K562 (cell line): ENCODE measurements around the gene HLA-E. TPM values are rescaled to one million over a fixed set of nuclear protein-coding genes. Genes with fewer than 3 reads are reported as not detected.

Experiments
- GTF2B ChIP-seq: IDR thresholded peaks from 2 replicates; pipeline ENCODE4 v1.6.1; 2011; ENCODE audit not compliant: insufficient read length; ENCODE audit errors: extremely low read depth
- GTF2E2 ChIP-seq: fragments of 200-800 bp; sonication (Bioruptor generic); IDR thresholded peaks from 2 replicates; pipeline ENCODE4 v1.6.1; 2016; ENCODE audit warnings: missing genetic modification characterization, missing compliant biosample characterization
- GTF2F1 ChIP-seq: IDR thresholded peaks from 2 replicates; pipeline ENCODE4 v1.6.1; 2011; ENCODE audit warnings: low read depth, low read length, improper control_type of control experiment
- NCOR1 ChIP-seq: fragments of 450-650 bp; IDR thresholded peaks from 2 replicates; pipeline ENCODE4 v1.6.1; 2016; ENCODE audit warnings: mild to moderate bottlenecking, moderate library complexity
- PCBP2 ChIP-seq: fragments of 200-400 bp; formaldehyde crosslinking; IDR thresholded peaks from 2 replicates; pipeline ENCODE4 v1.6.1; 2018; ENCODE audit warnings: low read length, low read depth, mild to moderate bottlenecking, moderate library complexity; ENCODE audit not compliant: poor library complexity, severe bottlenecking
- PREB ChIP-seq: sonication (generic); formaldehyde crosslinking; IDR thresholded peaks from 2 replicates; pipeline ENCODE4 v1.8.1; 2023; ENCODE audit warnings: mild to moderate bottlenecking, missing genetic modification reagents
- ZNF124 ChIP-seq: sonication (generic); formaldehyde crosslinking; IDR thresholded peaks from 2 replicates; pipeline ENCODE4 v1.8.1; 2022; ENCODE audit warnings: missing genetic modification reagents
- ZNF280A ChIP-seq: fragments of 450-650 bp; IDR thresholded peaks from 2 replicates; pipeline ENCODE4 v1.6.1; 2018; ENCODE audit warnings: mild to moderate bottlenecking, low read depth; ENCODE audit not compliant: partially characterized antibody
- polyA plus RNA-seq, 8 experiments: library from polyadenylated mRNA; depleted of rRNA in 4 of 8; stranded (reverse) in 5 of 8; unstranded in 3 of 8; fragments of >200 nt; fragmentation: Nextera tagmentation in 2 of 8; fragmentation: Illumina TruSeq in 1 of 8; extraction: Ambion mirVana in 2 of 8; extraction: Trizol in 1 of 8; gene quantifications; 2 replicates each; pipeline versions ENCODE4 v1.2.1 to v1.2.3, GENCODE V29; 2011 to 2014; ENCODE audit warnings: inconsistent platforms in 1 of 8, missing spikeins in 1 of 8
- total RNA-seq, 7 experiments: library from RNA; depleted of rRNA in 6 of 7; stranded (reverse); fragments of >200 nt in 6 of 7; fragmentation: Illumina TruSeq in 2 of 7; extraction: Trizol in 2 of 7; gene quantifications; 2 replicates each; pipeline versions ENCODE4 v1.2.1 to v1.2.3, GENCODE V29; 2011 to 2021; ENCODE audit warnings: low replicate concordance in 1 of 7
- TF ChIP-seq, protein P1 (sequence below): fragments of 450-650 bp; IDR thresholded peaks from 2 replicates; pipeline ENCODE4 v1.6.1; 2014; ENCODE audit warnings: low read depth, mild to moderate bottlenecking, moderate library complexity, borderline replicate concordance
- TF ChIP-seq, protein P2 (sequence below): fragments of 250-450 bp; sonication (Bioruptor Pico); IDR thresholded peaks from 2 replicates; pipeline ENCODE4 v1.8.0; 2022; ENCODE audit warnings: inconsistent platforms
- TF ChIP-seq, protein P3 (sequence below): fragments of 250-450 bp; sonication (Bioruptor Pico); IDR thresholded peaks from 2 replicates; pipeline ENCODE4 v1.5.0; 2021; ENCODE audit warnings: mild to moderate bottlenecking, borderline replicate concordance

Gene HLA-E
- total and polyA plus RNA-seq, 9 of the 15 experiments (the other 6 are each of a cell fraction or from before 2014, with no cell fraction given): 3.2 to 39.9 (median 26.8) TPM

- TF ChIP-seq GTF2B (peak; percentile 39), NCOR1 (peak; percentile 74), PCBP2 (no peak), PREB (0 out of 2 replicates have a peak, but pooled peaks have one; percentile 48), GTF2E2 (tag) (peak; percentile 80; the same call in 1 of the 2 replicates), GTF2F1 (no peak), ZNF124 (CRISPR knock-in tag) (no peak), ZNF280A (no peak)
- TF ChIP-seq, protein P1, sequence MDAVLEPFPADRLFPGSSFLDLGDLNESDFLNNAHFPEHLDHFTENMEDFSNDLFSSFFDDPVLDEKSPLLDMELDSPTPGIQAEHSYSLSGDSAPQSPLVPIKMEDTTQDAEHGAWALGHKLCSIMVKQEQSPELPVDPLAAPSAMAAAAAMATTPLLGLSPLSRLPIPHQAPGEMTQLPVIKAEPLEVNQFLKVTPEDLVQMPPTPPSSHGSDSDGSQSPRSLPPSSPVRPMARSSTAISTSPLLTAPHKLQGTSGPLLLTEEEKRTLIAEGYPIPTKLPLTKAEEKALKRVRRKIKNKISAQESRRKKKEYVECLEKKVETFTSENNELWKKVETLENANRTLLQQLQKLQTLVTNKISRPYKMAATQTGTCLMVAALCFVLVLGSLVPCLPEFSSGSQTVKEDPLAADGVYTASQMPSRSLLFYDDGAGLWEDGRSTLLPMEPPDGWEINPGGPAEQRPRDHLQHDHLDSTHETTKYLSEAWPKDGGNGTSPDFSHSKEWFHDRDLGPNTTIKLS: peak; percentile 51
- TF ChIP-seq, protein P2, sequence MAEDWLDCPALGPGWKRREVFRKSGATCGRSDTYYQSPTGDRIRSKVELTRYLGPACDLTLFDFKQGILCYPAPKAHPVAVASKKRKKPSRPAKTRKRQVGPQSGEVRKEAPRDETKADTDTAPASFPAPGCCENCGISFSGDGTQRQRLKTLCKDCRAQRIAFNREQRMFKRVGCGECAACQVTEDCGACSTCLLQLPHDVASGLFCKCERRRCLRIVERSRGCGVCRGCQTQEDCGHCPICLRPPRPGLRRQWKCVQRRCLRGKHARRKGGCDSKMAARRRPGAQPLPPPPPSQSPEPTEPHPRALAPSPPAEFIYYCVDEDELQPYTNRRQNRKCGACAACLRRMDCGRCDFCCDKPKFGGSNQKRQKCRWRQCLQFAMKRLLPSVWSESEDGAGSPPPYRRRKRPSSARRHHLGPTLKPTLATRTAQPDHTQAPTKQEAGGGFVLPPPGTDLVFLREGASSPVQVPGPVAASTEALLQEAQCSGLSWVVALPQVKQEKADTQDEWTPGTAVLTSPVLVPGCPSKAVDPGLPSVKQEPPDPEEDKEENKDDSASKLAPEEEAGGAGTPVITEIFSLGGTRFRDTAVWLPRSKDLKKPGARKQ: no peak
- TF ChIP-seq, protein P3, sequence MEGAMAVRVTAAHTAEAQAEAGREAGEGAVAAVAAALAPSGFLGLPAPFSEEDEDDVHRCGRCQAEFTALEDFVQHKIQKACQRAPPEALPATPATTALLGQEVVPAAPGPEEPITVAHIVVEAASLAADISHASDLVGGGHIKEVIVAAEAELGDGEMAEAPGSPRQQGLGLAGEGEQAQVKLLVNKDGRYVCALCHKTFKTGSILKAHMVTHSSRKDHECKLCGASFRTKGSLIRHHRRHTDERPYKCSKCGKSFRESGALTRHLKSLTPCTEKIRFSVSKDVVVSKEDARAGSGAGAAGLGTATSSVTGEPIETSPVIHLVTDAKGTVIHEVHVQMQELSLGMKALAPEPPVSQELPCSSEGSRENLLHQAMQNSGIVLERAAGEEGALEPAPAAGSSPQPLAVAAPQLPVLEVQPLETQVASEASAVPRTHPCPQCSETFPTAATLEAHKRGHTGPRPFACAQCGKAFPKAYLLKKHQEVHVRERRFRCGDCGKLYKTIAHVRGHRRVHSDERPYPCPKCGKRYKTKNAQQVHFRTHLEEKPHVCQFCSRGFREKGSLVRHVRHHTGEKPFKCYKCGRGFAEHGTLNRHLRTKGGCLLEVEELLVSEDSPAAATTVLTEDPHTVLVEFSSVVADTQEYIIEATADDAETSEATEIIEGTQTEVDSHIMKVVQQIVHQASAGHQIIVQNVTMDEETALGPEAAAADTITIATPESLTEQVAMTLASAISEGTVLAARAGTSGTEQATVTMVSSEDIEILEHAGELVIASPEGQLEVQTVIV: no peak
Observed at GRCh38 chr6:30515944-30516753, 26.8 kb downstream of the HLA-E start (continued).
